Cardiac muscle cell (in vitro differentiated cells and primary cell): ENCODE data around the gene KLF2. TPM values are rescaled to one million over a fixed set of nuclear protein-coding genes. Genes with fewer than 3 reads are reported as not detected.

Source experiments
- DNase-seq, 2 donors: peaks; one replicate each; pipeline versions ENCODE4 v3.0.0 to v3.0.0-alpha.2; 2010 to 2017; ENCODE audit warnings: low read depth in 1 of 2, low spot score in 1 of 2
- H3K27ac ChIP-seq: fragments of 200-600 bp; sonication (generic); 2 replicates; pipeline ENCODE4 v1.5.1; 2016
- H3K27me3 ChIP-seq: fragments of 200-600 bp; sonication (generic); 2 replicates; pipeline ENCODE4 v1.6.0; 2016; ENCODE audit warnings: control low read depth
- H3K36me3 ChIP-seq: fragments of 200-600 bp; sonication (generic); 2 replicates; pipeline ENCODE4 v1.5.1; 2016; ENCODE audit warnings: control low read depth
- H3K4me1 ChIP-seq: fragments of 200-600 bp; sonication (generic); 2 replicates; pipeline ENCODE4 v1.8.1; 2017; ENCODE audit warnings: low read depth, mild to moderate bottlenecking, mixed run types
- H3K4me3 ChIP-seq: fragments of 200-600 bp; sonication (generic); 2 replicates; pipeline ENCODE4 v1.5.1; 2016; ENCODE audit warnings: mild to moderate bottlenecking
- H3K9me3 ChIP-seq: fragments of 200-600 bp; sonication (generic); 2 replicates; pipeline ENCODE4 v1.5.1; 2017; ENCODE audit warnings: low read depth, mild to moderate bottlenecking, control low read depth
- polyA plus RNA-seq: library from polyadenylated mRNA; unstranded; fragments of >200 nt; fragmentation: Nextera tagmentation; extraction: Ambion mirVana; gene quantifications from 2 replicates; pipeline ENCODE4 v1.2.1, GENCODE V29; 2016
- total RNA-seq: library from RNA; depleted of rRNA; stranded (reverse); fragments of >200 nt; gene quantifications from 2 replicates; pipeline ENCODE4 v1.2.3, GENCODE V29; 2016
- TF ChIP-seq, protein P1 (sequence below): IDR thresholded peaks from 2 replicates; pipeline ENCODE4 v1.5.1; 2012; ENCODE audit warnings: low read depth, mild to moderate bottlenecking, low read length

KLF2 gene
- total and polyA plus RNA-seq, 2 experiments from 2014 or later = 7.8 to 10.9 TPM

DNA sequence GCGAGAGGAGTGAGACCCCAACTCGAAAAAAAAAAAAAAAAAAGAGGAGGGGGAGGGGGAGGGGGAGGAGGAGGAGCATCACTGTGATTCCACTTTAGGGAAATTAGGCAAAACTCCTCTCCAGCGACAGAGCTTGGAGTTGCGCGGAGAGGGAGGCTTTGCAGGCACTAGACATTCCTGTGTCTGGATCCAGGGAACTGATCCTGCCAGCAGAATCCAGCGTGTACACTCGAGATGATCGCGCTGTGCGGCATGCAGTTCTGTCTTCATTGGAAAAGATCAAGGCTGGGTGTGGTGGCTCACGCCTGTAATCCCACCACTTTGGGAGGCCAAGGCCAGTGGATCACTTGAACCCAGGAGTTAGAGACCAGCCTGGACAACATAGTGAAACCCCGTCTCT lies 29.6 kb upstream of the KLF2 start:
- DNase-seq = peak in 1 of 2 donors; percentile 33
- no peak overlapping the region for H3K27ac ChIP-seq
- no peak overlapping the region for H3K4me3 ChIP-seq
- H3K36me3 ChIP-seq = no peaks in the 10 kb centered on the region
- H3K9me3 ChIP-seq = no peaks in the 10 kb centered on the region
- TF ChIP-seq, protein P1, sequence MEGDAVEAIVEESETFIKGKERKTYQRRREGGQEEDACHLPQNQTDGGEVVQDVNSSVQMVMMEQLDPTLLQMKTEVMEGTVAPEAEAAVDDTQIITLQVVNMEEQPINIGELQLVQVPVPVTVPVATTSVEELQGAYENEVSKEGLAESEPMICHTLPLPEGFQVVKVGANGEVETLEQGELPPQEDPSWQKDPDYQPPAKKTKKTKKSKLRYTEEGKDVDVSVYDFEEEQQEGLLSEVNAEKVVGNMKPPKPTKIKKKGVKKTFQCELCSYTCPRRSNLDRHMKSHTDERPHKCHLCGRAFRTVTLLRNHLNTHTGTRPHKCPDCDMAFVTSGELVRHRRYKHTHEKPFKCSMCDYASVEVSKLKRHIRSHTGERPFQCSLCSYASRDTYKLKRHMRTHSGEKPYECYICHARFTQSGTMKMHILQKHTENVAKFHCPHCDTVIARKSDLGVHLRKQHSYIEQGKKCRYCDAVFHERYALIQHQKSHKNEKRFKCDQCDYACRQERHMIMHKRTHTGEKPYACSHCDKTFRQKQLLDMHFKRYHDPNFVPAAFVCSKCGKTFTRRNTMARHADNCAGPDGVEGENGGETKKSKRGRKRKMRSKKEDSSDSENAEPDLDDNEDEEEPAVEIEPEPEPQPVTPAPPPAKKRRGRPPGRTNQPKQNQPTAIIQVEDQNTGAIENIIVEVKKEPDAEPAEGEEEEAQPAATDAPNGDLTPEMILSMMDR = no peak
- H3K27me3 ChIP-seq = no peaks in the 10 kb centered on the region
- H3K4me1 ChIP-seq = peaks cover 11% of the 10 kb centered on the region

DNA sequence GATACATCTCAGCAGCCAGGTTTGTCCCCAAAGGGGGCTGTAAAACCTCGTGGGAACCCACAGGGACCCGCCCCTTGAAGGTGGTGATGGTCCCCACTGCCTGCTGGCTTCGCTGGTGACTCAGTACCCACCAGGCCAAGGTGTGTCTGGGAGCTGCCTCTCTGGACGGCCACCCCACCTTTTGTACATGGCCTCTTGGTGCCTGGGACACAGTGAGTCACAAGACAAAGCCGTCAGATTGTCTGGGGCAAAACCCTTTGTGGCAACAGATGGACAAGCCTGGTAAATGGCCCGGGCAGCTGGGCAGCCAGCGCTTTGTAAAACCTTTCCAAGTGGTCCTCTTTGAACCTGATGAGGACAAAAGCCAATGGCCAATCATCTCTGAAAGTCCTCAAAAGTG lies 27.9 kb upstream of the KLF2 start:
- TF ChIP-seq, protein P1 = no peak
- H3K36me3 ChIP-seq = no peaks in the 10 kb centered on the region
- H3K4me1 ChIP-seq = peaks cover 11% of the 10 kb centered on the region
- H3K9me3 ChIP-seq = no peaks in the 10 kb centered on the region
- no peaks in the 10 kb centered on the region for H3K27me3 ChIP-seq
- DNase-seq = no peak
- H3K27ac ChIP-seq = no peak overlapping the region
- no peak overlapping the region for H3K4me3 ChIP-seq

DNA sequence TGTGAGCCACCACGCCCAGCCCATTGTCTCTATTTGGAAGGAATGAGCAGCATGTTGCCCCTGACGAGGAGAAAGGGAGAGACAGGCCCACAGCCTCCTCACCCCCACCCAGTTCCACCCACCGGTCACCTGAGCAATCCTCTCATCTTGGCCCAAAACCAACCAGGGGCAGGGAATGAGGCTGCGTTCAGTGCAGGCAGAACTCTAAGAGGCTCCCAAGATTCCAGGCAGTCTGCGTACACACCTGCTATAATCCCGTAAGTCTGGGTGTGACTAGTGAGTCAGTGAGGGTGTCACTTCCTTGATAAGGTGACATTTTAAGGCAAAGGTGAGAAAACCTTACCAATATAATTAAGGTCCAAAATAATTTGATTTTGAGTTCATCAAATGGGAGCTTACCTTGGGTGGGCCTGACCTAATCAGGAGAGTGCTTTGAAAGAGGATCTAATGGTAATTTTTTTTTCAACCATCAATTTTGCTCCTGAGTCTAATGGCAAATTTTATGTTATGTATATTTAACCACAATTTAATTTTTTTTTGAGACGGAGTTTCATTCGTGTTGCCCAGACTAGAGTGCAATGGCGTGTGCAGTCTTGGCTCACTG lies 26.9 kb upstream of the KLF2 start:
- Histone ChIP-seq H3K36me3 (no peaks in the 10 kb centered on the region), H3K27ac (no peak overlapping the region), H3K4me3 (no peak overlapping the region), H3K9me3 (no peaks in the 10 kb centered on the region), H3K27me3 (no peaks in the 10 kb centered on the region), H3K4me1 (peaks cover 10% of the 10 kb centered on the region)
- TF ChIP-seq, protein P1 = no peak
- no peak for DNase-seq

DNA sequence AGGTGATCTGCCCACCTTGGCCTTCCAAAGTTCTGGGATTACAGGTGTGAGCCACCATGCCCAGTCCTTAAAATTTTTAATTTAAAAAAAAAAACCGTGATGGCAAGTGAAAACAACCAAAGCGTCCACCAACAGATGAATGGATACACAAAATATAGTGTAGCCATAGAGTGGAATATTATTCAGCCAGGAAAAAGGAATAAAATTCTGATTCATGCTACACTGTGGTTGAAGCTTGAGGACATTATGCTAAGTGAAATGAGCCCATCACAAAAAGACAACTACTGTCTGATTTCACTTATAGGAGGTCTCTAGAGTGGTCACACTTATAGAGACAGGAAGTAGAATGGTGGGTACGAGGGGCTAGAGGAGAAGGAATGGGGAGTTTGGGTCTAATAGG lies 26.3 kb upstream of the KLF2 start:
- TF ChIP-seq, protein P1 = no peak
- Histone ChIP-seq H3K9me3 (no peaks in the 10 kb centered on the region), H3K4me1 (peaks cover 4% of the 10 kb centered on the region), H3K27ac (no peak overlapping the region), H3K36me3 (no peaks in the 10 kb centered on the region), H3K4me3 (no peak overlapping the region), H3K27me3 (no peaks in the 10 kb centered on the region)
- DNase-seq = no peak

DNA sequence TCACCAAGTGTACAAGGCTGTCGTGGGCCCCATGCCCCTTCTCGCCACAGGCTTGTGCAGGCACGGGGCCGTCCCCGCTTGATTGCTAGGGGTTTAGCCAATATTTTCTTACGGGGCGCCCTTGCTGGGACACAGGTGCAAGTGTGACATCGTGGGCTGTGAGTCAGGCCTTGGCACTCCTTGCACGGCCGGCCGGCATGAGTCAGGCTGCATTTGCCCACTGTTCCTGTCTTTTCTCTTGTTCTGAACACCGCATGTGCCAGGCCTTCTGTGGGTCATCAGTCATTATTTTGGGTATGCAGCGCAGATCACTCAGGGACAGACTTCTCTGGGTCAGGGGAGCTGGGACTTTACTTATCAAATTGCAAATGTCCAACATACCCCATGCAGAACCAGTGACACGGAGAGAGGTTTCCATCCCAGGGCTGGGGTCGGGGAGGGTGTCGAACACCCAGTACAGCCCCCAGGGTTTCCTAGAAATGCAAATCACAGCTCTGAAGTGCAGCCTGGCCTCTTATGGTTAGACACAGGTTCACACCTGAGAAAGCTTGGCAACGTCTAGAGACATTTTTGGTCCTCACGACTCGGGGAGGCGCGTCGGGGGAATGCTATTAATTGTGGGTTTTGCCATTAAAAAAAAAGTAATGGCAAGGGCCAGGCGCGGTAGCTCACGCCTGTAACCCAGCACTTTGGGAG lies 22.5 kb upstream of the KLF2 start:
- no peaks in the 10 kb centered on the region for H3K9me3 ChIP-seq
- H3K27me3 ChIP-seq = no peaks in the 10 kb centered on the region
- no peaks in the 10 kb centered on the region for H3K36me3 ChIP-seq
- H3K4me1 ChIP-seq = no peaks in the 10 kb centered on the region
- H3K27ac ChIP-seq = no peak overlapping the region
- no peak for DNase-seq
- TF ChIP-seq, protein P1 = no peak
- no peak overlapping the region for H3K4me3 ChIP-seq
